ENCODE data around the gene GABRR3. TPM values are rescaled to one million over a fixed set of nuclear protein-coding genes. Genes with fewer than 3 reads are reported as not detected.

The GABRR3 gene
- not detected in 2 replicates for total RNA-seq
- polyA plus RNA-seq, result not detected in 2 replicates

GRCh38 chr3:98035208-98035607, at the start of gene GABRR3:
TSS of gene GABRR3 (minus strand) at chr3:98035315. CDS start at chr3:98034987, 328 bp downstream.
- no peak within 1 kb of the TSS for H3K4me3 ChIP-seq
- no peaks in the 10 kb centered on the region for H3K79me2 ChIP-seq
- no peaks in the 10 kb centered on the region for H3K27me3 ChIP-seq
- no peaks in the 10 kb centered on the region for H3K4me1 ChIP-seq (ENCODE audit: insufficient read depth)
- WGBS (ENCODE audit: low lambda C conversion rate, missing lambda C conversion rate), result 54% methylated on average over 3 of the region's 3 CpGs
- H4K20me1 ChIP-seq (ENCODE audit: insufficient read depth, poor library complexity, severe bottlenecking), result no peaks in the 10 kb centered on the region
- H3K9me2 ChIP-seq (replicated peaks; ENCODE audit: insufficient read depth), result no peaks in the 10 kb centered on the region
- H3K4me2 ChIP-seq, result no peak within 1 kb of the TSS
- H3K36me3 ChIP-seq (replicated peaks; ENCODE audit: insufficient read depth, low read depth), result no peaks in the 10 kb centered on the region
- no peaks in the 10 kb centered on the region for H3K9me3 ChIP-seq (ENCODE audit: low read depth)
- no peak for DNase-seq (ENCODE audit: low spot score)
- H2AFZ ChIP-seq, result no peak within 1 kb of the TSS
- TF ChIP-seq EZH2phosphoT487 (IDR thresholded peaks at IDR 0.05; ENCODE audit: low read depth, severe bottlenecking, unreplicated experiment), result no peak
- H3K27ac ChIP-seq, result no peak within 1 kb of the TSS

GRCh38 chr3:98073486-98073885, 38.4 kb upstream of the GABRR3 start:
- Histone ChIP-seq H3K4me2 (no peak overlapping the region), H3K4me1 (ENCODE audit: insufficient read depth) (no peaks in the 10 kb centered on the region), H3K27me3 (no peaks in the 10 kb centered on the region), H3K9me3 (ENCODE audit: low read depth) (no peaks in the 10 kb centered on the region), H3K4me3 (no peak overlapping the region), H3K79me2 (no peaks in the 10 kb centered on the region), H3K27ac (no peak overlapping the region), H3K36me3 (replicated peaks; ENCODE audit: insufficient read depth, low read depth) (no peaks in the 10 kb centered on the region), H4K20me1 (ENCODE audit: insufficient read depth, poor library complexity, severe bottlenecking) (no peaks in the 10 kb centered on the region), H2AFZ (no peak overlapping the region), H3K9me2 (replicated peaks; ENCODE audit: insufficient read depth) (no peaks in the 10 kb centered on the region)
- WGBS (ENCODE audit: low lambda C conversion rate, missing lambda C conversion rate), result 0% methylated on average over 1 of the region's 1 CpG
- TF ChIP-seq CTCF (IDR thresholded peaks at IDR 0.05; ENCODE audit: poor library complexity), result no peak
- TF ChIP-seq EZH2 (IDR thresholded peaks at IDR 0.05; ENCODE audit: borderline replicate concordance), result no peak
- TF ChIP-seq EZH2phosphoT487 (IDR thresholded peaks at IDR 0.05; ENCODE audit: low read depth, severe bottlenecking, unreplicated experiment), result no peak
- DNase-seq (ENCODE audit: low spot score), result no peak

- DNase-seq (ENCODE audit: low spot score), result no peak
- no peaks in the 10 kb centered on the region for H3K4me1 ChIP-seq (ENCODE audit: insufficient read depth)
- no peaks in the 10 kb centered on the region for H4K20me1 ChIP-seq (ENCODE audit: insufficient read depth, poor library complexity, severe bottlenecking)
- TF ChIP-seq CTCF (IDR thresholded peaks at IDR 0.05; ENCODE audit: poor library complexity) (no peak), EZH2 (IDR thresholded peaks at IDR 0.05; ENCODE audit: borderline replicate concordance) (no peak), EZH2phosphoT487 (IDR thresholded peaks at IDR 0.05; ENCODE audit: low read depth, severe bottlenecking, unreplicated experiment) (no peak)
- no peak overlapping the region for H3K4me2 ChIP-seq
- no peaks in the 10 kb centered on the region for H3K27me3 ChIP-seq
- H2AFZ ChIP-seq, result no peak overlapping the region
- H3K4me3 ChIP-seq, result no peak overlapping the region
- H3K27ac ChIP-seq, result no peak overlapping the region
- H3K36me3 ChIP-seq (replicated peaks; ENCODE audit: insufficient read depth, low read depth), result no peaks in the 10 kb centered on the region
- no peaks in the 10 kb centered on the region for H3K9me2 ChIP-seq (replicated peaks; ENCODE audit: insufficient read depth)
- no peaks in the 10 kb centered on the region for H3K9me3 ChIP-seq (ENCODE audit: low read depth)
- no peaks in the 10 kb centered on the region for H3K79me2 ChIP-seq
- 15% methylated on average over 2 of the region's 2 CpGs for WGBS (ENCODE audit: low lambda C conversion rate, missing lambda C conversion rate)
Measured at GRCh38 chr3:98070840-98071239, 35.7 kb upstream of the GABRR3 start.

- no peaks in the 10 kb centered on the region for H3K79me2 ChIP-seq
- no peak overlapping the region for H3K4me3 ChIP-seq
- no peaks in the 10 kb centered on the region for H3K9me3 ChIP-seq (ENCODE audit: low read depth)
- TF ChIP-seq EZH2phosphoT487 (IDR thresholded peaks at IDR 0.05; ENCODE audit: low read depth, severe bottlenecking, unreplicated experiment), result no peak
- no peak for TF ChIP-seq CTCF (IDR thresholded peaks at IDR 0.05; ENCODE audit: poor library complexity)
- TF ChIP-seq EZH2 (IDR thresholded peaks at IDR 0.05; ENCODE audit: borderline replicate concordance), result no peak
- 56% methylated on average over 2 of the region's 2 CpGs for WGBS (ENCODE audit: low lambda C conversion rate, missing lambda C conversion rate)
- no peaks in the 10 kb centered on the region for H3K9me2 ChIP-seq (replicated peaks; ENCODE audit: insufficient read depth)
- H3K4me1 ChIP-seq (ENCODE audit: insufficient read depth), result no peaks in the 10 kb centered on the region
- no peaks in the 10 kb centered on the region for H3K36me3 ChIP-seq (replicated peaks; ENCODE audit: insufficient read depth, low read depth)
- no peak overlapping the region for H3K4me2 ChIP-seq
- no peak overlapping the region for H3K27ac ChIP-seq
- no peaks in the 10 kb centered on the region for H3K27me3 ChIP-seq
- H4K20me1 ChIP-seq (ENCODE audit: insufficient read depth, poor library complexity, severe bottlenecking), result no peaks in the 10 kb centered on the region
- DNase-seq (ENCODE audit: low spot score), result no peak
- no peak overlapping the region for H2AFZ ChIP-seq
Measured at GRCh38 chr3:98068824-98069223, 33.7 kb upstream of the GABRR3 start.
